ENCODE measurements around the gene OSTM1. TPM values are rescaled to one million over a fixed set of nuclear protein-coding genes. Genes with fewer than 3 reads are reported as not detected.

OSTM1 gene
- total and polyA plus RNA-seq, 2 experiments from 2014 or later = 17.4 to 28.1 TPM

DNA sequence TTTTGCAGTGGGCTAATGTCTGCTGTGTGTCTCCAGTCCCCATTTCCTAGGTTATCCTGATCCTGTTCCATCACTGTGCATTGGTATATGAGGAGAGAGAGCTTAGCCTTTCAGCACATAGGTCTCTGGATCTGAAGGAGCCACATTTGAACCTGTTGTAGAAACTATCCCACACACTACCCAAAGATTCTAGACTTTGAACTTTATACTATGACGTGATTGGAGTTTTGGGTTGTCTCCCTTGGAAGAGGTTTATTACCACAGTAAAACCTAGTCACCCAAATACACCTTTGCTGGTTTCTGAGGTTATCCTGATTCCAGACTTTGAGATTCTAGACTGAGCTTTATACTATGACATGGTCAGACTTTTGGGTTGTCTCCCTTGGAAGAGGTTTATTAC, 8.0 kb upstream of the OSTM1 start:
- no peak for DNase-seq (ENCODE audit: low spot score)
- H3K79me2 ChIP-seq (replicated peaks; ENCODE audit: insufficient read depth) = no peaks in the 10 kb centered on the region
- H3K27me3 ChIP-seq (ENCODE audit: insufficient read depth) = no peaks in the 10 kb centered on the region
- H3K4me3 Mint-ChIP-seq = no peak overlapping the region
- peaks cover 27% of the 10 kb centered on the region for H3K4me1 Mint-ChIP-seq
- H3K4me2 ChIP-seq = no peak overlapping the region
- no peaks in the 10 kb centered on the region for H3K36me3 Mint-ChIP-seq (ENCODE audit: low read depth)
- no peaks in the 10 kb centered on the region for H3K36me3 ChIP-seq (ENCODE audit: insufficient read depth)
- no peak overlapping the region for H3K27ac ChIP-seq (ENCODE audit: low read depth)
- no peak overlapping the region for H3K27ac Mint-ChIP-seq
- no peaks in the 10 kb centered on the region for H3K27me3 Mint-ChIP-seq (ENCODE audit: insufficient read depth, low read depth, poor library complexity)
- H3K9me3 Mint-ChIP-seq = no peaks in the 10 kb centered on the region
- H3K4me3 ChIP-seq = no peak overlapping the region
- ATAC-seq = no peak
- TF ChIP-seq ZNF114 (CRISPR knock-in tag; IDR thresholded peaks at IDR 0.05) (no peak), JUNB (IDR thresholded peaks at IDR 0.05; ENCODE audit: unreplicated experiment) (no peak), EZH2phosphoT487 (IDR thresholded peaks at IDR 0.05; ENCODE audit: unreplicated experiment) (no peak), NANOG (IDR thresholded peaks at IDR 0.05; ENCODE audit: borderline replicate concordance) (no peak), ZNF331 (CRISPR knock-in tag; IDR thresholded peaks at IDR 0.05; ENCODE audit: low read depth) (no peak), CREB1 (CRISPR knock-in tag; IDR thresholded peaks at IDR 0.05; ENCODE audit: low read depth) (no peak)
- TF ChIP-seq, protein P1, sequence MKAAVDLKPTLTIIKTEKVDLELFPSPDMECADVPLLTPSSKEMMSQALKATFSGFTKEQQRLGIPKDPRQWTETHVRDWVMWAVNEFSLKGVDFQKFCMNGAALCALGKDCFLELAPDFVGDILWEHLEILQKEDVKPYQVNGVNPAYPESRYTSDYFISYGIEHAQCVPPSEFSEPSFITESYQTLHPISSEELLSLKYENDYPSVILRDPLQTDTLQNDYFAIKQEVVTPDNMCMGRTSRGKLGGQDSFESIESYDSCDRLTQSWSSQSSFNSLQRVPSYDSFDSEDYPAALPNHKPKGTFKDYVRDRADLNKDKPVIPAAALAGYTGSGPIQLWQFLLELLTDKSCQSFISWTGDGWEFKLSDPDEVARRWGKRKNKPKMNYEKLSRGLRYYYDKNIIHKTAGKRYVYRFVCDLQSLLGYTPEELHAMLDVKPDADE (IDR thresholded peaks at IDR 0.05) = no peak
- TF ChIP-seq, protein P2, sequence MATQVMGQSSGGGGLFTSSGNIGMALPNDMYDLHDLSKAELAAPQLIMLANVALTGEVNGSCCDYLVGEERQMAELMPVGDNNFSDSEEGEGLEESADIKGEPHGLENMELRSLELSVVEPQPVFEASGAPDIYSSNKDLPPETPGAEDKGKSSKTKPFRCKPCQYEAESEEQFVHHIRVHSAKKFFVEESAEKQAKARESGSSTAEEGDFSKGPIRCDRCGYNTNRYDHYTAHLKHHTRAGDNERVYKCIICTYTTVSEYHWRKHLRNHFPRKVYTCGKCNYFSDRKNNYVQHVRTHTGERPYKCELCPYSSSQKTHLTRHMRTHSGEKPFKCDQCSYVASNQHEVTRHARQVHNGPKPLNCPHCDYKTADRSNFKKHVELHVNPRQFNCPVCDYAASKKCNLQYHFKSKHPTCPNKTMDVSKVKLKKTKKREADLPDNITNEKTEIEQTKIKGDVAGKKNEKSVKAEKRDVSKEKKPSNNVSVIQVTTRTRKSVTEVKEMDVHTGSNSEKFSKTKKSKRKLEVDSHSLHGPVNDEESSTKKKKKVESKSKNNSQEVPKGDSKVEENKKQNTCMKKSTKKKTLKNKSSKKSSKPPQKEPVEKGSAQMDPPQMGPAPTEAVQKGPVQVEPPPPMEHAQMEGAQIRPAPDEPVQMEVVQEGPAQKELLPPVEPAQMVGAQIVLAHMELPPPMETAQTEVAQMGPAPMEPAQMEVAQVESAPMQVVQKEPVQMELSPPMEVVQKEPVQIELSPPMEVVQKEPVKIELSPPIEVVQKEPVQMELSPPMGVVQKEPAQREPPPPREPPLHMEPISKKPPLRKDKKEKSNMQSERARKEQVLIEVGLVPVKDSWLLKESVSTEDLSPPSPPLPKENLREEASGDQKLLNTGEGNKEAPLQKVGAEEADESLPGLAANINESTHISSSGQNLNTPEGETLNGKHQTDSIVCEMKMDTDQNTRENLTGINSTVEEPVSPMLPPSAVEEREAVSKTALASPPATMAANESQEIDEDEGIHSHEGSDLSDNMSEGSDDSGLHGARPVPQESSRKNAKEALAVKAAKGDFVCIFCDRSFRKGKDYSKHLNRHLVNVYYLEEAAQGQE (IDR thresholded peaks at IDR 0.05; ENCODE audit: unreplicated experiment) = no peak
- TF ChIP-seq, protein P3, sequence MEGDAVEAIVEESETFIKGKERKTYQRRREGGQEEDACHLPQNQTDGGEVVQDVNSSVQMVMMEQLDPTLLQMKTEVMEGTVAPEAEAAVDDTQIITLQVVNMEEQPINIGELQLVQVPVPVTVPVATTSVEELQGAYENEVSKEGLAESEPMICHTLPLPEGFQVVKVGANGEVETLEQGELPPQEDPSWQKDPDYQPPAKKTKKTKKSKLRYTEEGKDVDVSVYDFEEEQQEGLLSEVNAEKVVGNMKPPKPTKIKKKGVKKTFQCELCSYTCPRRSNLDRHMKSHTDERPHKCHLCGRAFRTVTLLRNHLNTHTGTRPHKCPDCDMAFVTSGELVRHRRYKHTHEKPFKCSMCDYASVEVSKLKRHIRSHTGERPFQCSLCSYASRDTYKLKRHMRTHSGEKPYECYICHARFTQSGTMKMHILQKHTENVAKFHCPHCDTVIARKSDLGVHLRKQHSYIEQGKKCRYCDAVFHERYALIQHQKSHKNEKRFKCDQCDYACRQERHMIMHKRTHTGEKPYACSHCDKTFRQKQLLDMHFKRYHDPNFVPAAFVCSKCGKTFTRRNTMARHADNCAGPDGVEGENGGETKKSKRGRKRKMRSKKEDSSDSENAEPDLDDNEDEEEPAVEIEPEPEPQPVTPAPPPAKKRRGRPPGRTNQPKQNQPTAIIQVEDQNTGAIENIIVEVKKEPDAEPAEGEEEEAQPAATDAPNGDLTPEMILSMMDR (conservative IDR thresholded peaks at IDR 0.05; ENCODE audit: low read depth in 2 of 2) = no peak
- peaks cover 17% of the 10 kb centered on the region; the same call in 1 of the 2 replicates for H3K4me1 ChIP-seq (ENCODE audit: insufficient read depth)
- H3K9me2 ChIP-seq (ENCODE audit: insufficient read depth) = 0 out of 2 replicates have a peak, but pooled peaks cover 5% of the 10 kb centered on the region
- H3F3A ChIP-seq (replicated peaks; ENCODE audit: low read depth) = 0 out of 2 replicates have a peak, but pooled peaks cover 6% of the 10 kb centered on the region
- H4K20me1 ChIP-seq (replicated peaks; ENCODE audit: insufficient read depth) = no peaks in the 10 kb centered on the region
- H2AFZ ChIP-seq = 0 out of 2 replicates have a peak overlapping the region, but pooled peaks have one; percentile 19

Measured in GM23338 (cell line).